Neutrophil (primary cell): Measurements from ENCODE around the gene IFT122.

Source experiments
- H3K27ac ChIP-seq: fragments of 200-600 bp; sonication (generic); 2 replicates; pipeline ENCODE4 v1.5.1; 2016; ENCODE audit warnings: mild to moderate bottlenecking, moderate library complexity
- H3K27me3 ChIP-seq: fragments of 200-600 bp; sonication (generic); 2 replicates; pipeline ENCODE4 v1.6.0; 2016; ENCODE audit warnings: mild to moderate bottlenecking
- H3K36me3 ChIP-seq: fragments of 200-600 bp; sonication (generic); 2 replicates; pipeline ENCODE4 v1.5.1; 2017
- H3K4me1 ChIP-seq, 2 experiments: fragments of 200-600 bp in 1 of 2; sonication (generic) in 1 of 2; 1 replicate in 1 of 2; 2 replicates in 1 of 2; pipeline versions ENCODE4 v1.5.1 to v1.6.1; 2013 to 2016; ENCODE audit warnings: low read depth in 1 of 2, low read length in 1 of 2, mild to moderate bottlenecking in 1 of 2, moderate library complexity in 1 of 2; ENCODE audit not compliant: control insufficient read depth in 1 of 2, insufficient read depth in 1 of 2
- H3K4me3 ChIP-seq, 2 experiments: fragments of 200-600 bp in 1 of 2; sonication (generic) in 1 of 2; 1 replicate in 1 of 2; 2 replicates in 1 of 2; pipeline ENCODE4 v1.5.1; 2013 to 2016; ENCODE audit warnings: low read depth in 1 of 2, low read length in 1 of 2, mild to moderate bottlenecking in 1 of 2, moderate library complexity in 1 of 2
- H3K9me3 ChIP-seq: fragments of 200-600 bp; sonication (generic); 2 replicates; pipeline ENCODE4 v1.5.1; 2016
- CTCF ChIP-seq: fragments of 200-600 bp; sonication (generic); IDR thresholded peaks from 2 replicates; pipeline ENCODE4 v1.5.1; 2016; ENCODE audit warnings: antibody characterized with exemption

Gene IFT122

GRCh38 chr3:129422897-129423296 is 17.1 kb upstream of the IFT122 start:
- TF ChIP-seq CTCF: no peak
- Histone ChIP-seq H3K27me3 (no peaks in the 10 kb centered on the region), H3K4me3 (no peak overlapping the region), H3K36me3 (no peaks in the 10 kb centered on the region), H3K27ac (no peak overlapping the region), H3K4me1 (peaks cover 21 to 24% of the 10 kb centered on the region in 2 experiments), H3K9me3 (no peaks in the 10 kb centered on the region)

- Histone ChIP-seq H3K36me3 (peaks cover 5% of the 10 kb centered on the region), H3K27ac (peak overlapping the region; percentile 60), H3K9me3 (no peaks in the 10 kb centered on the region), H3K4me3 (no peak overlapping the region), H3K4me1 (peaks cover 30 to 34% of the 10 kb centered on the region in 2 experiments), H3K27me3 (no peaks in the 10 kb centered on the region)
- no peak for TF ChIP-seq CTCF
Measured at GRCh38 chr3:129424185-129424841, 15.7 kb upstream of the IFT122 start.

- H3K9me3 ChIP-seq: no peaks in the 10 kb centered on the region
- H3K4me3 ChIP-seq: no peak overlapping the region
Measured at GRCh38 chr3:129425213-129425612, 14.8 kb upstream of the IFT122 start.

GRCh38 chr3:129425619-129426018 is 14.4 kb upstream of the IFT122 start:
- no peaks in the 10 kb centered on the region for H3K9me3 ChIP-seq
- H3K4me1 ChIP-seq: peaks cover 30 to 34% of the 10 kb centered on the region in 2 experiments
- H3K36me3 ChIP-seq: peaks cover 18% of the 10 kb centered on the region
- no peak for TF ChIP-seq CTCF
- H3K4me3 ChIP-seq: no peak overlapping the region
- no peak overlapping the region for H3K27ac ChIP-seq
- no peaks in the 10 kb centered on the region for H3K27me3 ChIP-seq

More at GRCh38 chr3:129425213-129425612, 14.8 kb upstream of the IFT122 start:
- TF ChIP-seq CTCF: no peak
- H3K27ac ChIP-seq: no peak overlapping the region
- H3K4me1 ChIP-seq: peaks cover 30 to 34% of the 10 kb centered on the region in 2 experiments
- peaks cover 14% of the 10 kb centered on the region for H3K36me3 ChIP-seq
- H3K27me3 ChIP-seq: no peaks in the 10 kb centered on the region

GRCh38 chr3:129428007-129428375 is 12.0 kb upstream of the IFT122 start:
- Histone ChIP-seq H3K27me3 (no peaks in the 10 kb centered on the region), H3K27ac (peak overlapping the region; percentile 43), H3K9me3 (no peaks in the 10 kb centered on the region), H3K4me3 (peak overlapping the region; percentile 59 to 65), H3K4me1 (peaks cover 30 to 34% of the 10 kb centered on the region in 2 experiments), H3K36me3 (peaks cover 42% of the 10 kb centered on the region)
- TF ChIP-seq CTCF: no peak
